Measurements from ENCODE around the gene ZNF558. TPM values are rescaled to one million over a fixed set of nuclear protein-coding genes. Genes with fewer than 3 reads are reported as not detected.
"Not testable (repeated sequence)": the region's sequence is repeated elsewhere in the genome, so short reads cannot be mapped to it uniquely, and the experiment has no call there.

Gene ZNF558
- polyA plus RNA-seq, 1 donor: 49.0 TPM

- no peak for DNase-seq
Observed at GRCh38 chr19:8811315-8812172, 20.6 kb downstream of the ZNF558 start.

GRCh38 chr19:8806661-8807060 lies 25.4 kb downstream of the ZNF558 start:
- DNase-seq: no peak

- DNase-seq: no peak
Observed at GRCh38 chr19:8794823-8795222, 37.3 kb downstream of the ZNF558 start.

- not testable (repeated sequence) for DNase-seq
Observed at GRCh38 chr19:8773587-8773986, 58.5 kb downstream of the ZNF558 start.

- DNase-seq: not testable (repeated sequence)
Observed at GRCh38 chr19:8769265-8769664, 62.8 kb downstream of the ZNF558 start.

GRCh38 chr19:8767257-8767656 lies 64.8 kb downstream of the ZNF558 start:
- not testable (repeated sequence) for DNase-seq

Other genes starting within 250 kb of the ZNF558 start
- 43.5 TPM for gene ADAMTS10, start 221.6 kb downstream of the ZNF558 start, polyA plus RNA-seq (ENCODE audit: insufficient read length)
- not detected for gene NFILZ, start 201.7 kb downstream of the ZNF558 start, polyA plus RNA-seq (ENCODE audit: insufficient read length)
- gene ACTL9, start 133.5 kb downstream of the ZNF558 start, polyA plus RNA-seq (ENCODE audit: insufficient read length): not detected
- not detected for gene OR2Z1, start 110.7 kb downstream of the ZNF558 start, polyA plus RNA-seq (ENCODE audit: insufficient read length)
- gene MBD3L1, start 73 bp upstream of the ZNF558 start, polyA plus RNA-seq (ENCODE audit: insufficient read length): not detected
- 0.05 TPM for gene MUC16, start 178.1 kb upstream of the ZNF558 start, polyA plus RNA-seq (ENCODE audit: insufficient read length)

All from left kidney (tissue), 2 donors.